Measurements from ENCODE around the gene SLC9A9.

Gene SLC9A9

DNA sequence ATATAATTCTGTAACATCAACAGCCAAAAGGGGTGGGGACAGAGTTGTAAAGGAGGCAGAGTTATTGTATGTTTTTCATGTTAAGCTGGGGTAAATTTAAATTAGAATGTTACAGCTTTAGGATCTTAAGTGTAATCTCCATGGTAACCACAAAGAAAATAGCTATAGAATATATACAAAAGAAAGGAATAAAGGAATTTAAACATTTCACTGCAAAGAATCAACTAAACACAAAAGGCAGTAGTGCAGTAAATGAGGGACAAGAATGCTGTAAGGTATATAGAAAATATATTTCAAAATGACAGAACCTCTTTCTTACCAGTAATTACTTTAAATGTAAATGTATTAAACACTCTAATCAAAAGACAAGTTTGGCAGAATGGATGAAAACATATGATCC lies 361.7 kb downstream of the SLC9A9 start:
- DNase-seq: no peak

DNA sequence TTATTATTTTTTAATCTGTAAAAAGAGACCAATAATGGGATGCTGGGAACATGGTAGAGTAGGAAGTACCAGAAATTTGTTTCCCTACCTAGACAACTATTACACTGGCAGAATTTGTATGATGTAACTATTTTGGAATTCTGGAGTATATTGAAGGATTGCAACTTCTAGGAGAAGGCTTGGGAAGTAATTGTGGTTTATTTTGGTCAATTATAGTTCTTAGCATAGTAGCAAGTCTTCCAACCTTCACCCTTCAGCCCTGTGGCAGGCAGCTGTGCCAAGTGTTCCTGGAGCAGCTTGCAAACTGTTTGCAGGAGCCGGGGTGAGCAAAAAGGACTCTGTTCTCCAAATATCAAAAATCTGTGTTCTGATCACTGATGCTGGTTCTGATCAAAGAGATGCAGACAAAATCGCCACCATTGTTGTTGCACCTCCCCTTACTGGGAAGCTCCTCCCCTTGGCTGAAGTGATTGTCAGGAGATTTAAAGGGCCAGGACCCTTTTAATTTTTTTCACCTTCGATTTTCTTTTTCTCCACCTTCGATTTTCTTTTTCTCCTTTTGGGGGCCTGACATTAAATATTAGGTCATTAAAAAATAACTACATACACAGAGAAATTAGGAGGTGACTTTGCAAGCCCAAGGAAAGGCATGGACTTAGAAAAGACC lies 363.3 kb downstream of the SLC9A9 start:
- no peak for DNase-seq

DNA sequence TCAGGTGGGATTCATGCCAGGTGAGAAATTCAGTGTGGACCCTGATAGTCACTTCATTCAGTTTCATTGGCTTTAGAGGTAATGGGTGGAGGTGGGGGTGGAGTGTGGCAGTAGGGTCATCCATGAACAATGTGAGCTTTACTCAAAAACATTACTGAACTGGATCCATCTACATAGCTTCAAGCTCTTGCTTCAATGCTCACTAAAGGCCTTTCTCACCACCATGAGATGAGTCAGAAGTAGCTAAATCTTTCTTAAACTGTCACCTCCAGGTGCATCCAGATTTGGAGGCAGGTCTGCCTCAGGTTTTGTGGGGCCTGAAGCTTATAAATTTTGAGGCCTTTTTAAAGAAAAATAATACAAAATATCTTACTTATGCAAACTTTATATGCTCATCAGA lies 365.1 kb downstream of the SLC9A9 start:
- no peak for DNase-seq

DNA sequence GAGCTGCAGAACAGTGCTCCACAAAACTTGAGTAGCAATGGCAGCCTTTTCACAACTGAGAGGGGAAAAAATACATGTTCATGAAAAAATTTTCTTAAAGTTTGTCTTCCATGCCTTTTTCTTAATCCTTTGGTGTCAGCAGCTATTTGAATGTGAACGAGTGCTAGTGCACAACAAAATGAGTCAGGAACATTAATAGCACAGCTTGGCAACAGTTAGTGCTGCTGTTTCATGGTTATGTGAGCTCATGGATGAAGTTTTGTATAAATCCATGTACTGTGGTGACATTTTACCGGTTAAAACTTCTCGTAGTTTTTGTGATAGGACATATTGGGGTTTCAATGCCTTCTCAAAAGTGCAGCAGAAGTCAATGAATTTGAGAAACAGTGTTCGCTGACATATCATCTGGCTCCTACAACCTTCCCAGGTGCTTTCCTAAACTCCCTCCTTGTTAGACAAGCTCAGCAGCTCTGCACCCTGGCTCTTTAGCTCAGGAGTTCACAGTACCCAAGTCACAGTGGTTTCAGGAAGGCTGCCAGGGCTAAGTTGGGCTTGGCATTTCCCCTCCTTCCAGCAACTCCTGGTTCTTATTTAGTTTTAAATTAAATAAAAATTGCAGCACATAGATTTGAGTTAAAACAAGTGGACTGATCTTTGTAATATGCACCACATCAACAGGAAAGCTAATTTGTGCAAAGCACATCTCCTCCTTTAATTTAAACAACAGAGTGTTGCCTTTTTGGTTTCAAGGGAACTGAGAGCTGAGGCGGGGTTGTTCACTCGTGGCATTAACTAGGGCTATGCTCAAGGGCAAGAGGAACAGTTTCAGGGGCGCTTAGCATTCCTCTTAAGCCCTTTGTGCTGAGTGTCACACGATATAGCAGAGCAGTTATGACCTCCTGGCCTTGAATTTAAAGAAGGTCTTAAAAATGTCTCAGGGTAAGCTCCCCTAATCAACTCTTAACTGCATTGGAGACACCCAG lies 365.9 kb downstream of the SLC9A9 start:
- no peak for DNase-seq

DNA sequence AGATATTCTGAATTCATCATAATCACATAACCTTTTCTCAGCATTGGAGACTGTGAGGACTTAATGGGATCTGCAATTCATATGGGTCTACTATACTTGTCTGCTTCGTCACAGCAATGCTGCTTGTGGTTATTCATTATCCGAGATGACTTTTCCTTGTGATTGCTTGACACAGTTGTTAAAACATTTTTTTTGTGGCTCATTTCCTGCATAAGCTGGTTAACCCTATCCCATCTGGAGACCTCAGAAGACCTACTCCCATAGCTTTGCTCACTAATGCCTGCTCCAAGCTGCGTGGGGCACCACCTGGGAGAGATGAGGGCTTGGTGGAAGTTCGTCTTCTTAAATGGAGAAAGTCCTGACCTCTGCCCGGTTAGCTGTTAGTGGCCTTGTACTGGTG lies 367.9 kb downstream of the SLC9A9 start:
- no peak for DNase-seq

DNA sequence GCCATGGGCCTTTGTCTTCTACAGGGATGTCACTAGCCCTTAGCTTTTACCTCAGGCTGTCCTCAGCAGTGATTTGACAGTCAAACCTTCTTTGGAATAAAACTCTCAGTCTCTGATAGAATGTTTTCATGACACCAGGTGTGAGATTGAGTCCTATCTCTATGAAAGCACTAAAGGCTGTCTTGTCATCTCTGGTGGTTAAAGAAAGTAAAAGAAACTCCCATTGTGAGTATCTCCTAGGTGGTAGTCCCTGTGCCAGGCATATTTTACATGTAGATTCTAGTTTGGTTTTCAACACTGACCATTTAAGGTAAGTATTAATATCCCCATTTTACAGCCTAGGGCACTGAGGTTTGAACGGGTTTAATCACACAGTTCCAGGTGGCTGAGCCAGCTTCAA lies 368.5 kb downstream of the SLC9A9 start:
- DNase-seq: no peak

DNA sequence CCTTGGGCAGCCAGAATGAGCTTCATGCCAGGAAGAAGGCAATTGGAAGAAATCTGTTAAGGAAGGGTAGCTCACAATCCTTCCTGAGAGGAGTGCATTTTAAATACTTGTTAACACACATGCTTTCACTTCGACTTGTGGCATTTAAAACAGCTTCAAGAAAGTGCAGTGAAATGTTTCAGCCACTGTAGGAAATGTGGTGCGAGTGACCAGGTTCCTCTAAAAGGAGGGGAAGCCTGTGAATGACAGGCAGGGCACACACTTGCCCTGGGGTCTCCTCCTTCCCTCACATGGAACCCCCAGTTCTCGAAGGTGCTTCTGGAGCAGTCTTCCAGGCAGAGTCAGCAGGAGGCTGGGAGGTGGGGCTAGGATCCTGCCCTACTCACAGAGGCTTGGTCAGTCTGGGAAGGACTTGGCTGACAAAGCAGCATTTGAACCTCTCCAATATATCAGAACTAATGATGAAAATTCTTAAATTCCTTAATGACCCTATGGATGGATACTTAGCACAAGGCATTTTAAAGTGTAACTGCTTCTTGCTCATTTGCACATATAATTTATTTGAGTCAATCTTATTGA lies 370.1 kb downstream of the SLC9A9 start:
- no peak for DNase-seq

DNA sequence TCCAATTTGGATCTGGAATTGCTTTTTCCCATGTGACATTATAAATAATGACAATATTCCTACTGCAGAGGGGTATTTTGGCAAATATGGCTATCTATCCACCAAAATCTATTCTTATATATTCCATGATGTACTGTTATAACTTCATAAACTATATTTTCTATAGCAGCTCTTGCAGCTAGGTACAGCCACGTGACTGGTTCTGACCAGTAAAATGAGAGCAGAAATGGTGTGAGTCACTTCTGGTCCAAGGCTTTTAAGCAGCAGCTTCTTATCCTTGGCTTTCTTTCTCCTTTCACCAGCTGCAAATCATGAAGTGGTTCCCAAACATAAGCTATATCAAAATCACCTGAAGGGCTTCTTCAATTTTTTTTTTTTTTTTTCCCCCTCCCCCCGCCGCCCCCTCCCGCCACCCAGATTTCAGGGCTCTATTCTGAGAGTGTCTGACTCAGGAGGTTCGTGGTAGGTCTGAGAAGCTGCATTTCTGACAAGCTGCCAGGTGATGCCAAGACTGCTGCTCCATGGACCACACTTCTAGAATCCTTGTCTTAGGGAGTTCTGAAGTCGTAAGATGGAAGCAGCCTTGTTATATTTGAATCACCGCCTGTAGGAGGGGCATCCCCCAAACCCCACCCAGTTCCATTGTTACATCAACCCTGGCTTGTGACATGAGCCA lies 371.2 kb downstream of the SLC9A9 start:
- DNase-seq: no peak

DNA sequence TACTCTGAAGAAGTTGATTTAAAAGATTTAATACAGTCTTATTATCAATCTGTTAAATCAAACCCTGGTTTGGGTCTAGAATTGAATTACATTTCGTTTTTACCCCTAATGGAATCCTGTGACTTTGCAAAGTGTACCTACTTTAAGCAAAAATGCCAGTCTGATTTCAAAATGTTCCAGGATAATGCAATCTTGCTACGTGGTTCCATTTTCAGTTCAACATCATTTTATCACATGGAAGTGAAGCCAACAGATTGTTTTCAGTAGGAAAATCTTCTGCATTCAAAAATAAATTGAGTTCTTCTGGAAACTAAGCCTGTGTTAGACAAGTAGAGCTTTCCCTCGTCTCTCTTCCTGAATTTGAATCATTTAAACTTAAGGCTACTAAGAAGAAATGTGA lies 372.3 kb downstream of the SLC9A9 start:
- no peak for DNase-seq

DNA sequence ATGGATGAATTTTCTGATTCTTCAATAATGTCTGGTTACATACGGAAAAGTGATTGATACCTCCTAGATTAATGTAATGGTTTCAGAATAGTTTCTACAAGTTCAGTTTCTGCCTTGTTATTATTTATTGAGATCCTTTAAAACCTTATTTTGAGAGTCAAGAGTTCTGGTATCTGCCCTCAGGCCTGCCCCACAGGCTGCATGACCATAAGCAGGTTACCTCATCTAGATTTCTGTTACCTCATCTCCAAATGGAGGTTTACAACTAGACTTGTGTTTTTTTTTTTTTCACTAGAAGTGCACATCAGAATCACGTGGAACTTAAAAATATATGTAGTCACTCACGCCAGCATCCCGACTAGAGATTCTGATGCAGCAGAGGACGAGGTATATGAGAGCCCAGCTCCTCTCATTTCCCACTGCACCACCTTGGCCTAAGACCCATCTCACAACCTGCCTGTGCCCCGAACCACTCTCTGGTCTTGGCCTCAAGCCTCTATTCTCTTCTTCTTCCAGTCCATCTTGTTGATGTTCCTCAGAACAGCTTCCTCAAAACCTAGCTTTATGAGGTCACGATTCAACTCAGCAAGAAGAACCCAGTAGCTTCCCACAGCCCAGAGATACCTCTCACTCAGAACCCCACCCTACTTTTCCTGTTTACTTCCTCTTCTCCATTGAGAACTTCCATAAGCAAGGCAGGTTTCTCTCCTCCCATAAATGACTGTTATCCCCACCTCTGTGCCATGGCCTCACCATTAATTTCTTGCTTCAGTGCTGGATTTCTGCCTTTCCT lies 375.3 kb downstream of the SLC9A9 start:
- no peak for DNase-seq

DNA sequence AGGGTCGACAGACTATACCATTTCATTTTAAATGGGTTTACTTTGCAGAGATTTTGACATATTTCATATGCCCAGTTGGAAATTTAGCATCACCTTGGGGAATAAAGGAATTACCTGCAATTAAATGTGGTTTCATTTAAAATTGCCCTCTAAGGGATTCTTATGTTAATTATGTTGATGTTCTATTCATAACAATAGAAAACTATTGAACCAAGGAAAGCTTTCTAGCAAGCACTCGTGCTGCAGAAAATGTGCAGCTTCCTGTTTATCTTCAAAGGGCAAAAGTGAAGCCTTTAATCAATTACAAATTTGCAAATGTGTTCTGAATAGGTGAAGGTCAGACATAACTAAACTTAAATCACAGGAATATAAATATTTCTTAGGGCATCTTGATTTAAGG lies 376.6 kb downstream of the SLC9A9 start:
- DNase-seq: no peak

DNA sequence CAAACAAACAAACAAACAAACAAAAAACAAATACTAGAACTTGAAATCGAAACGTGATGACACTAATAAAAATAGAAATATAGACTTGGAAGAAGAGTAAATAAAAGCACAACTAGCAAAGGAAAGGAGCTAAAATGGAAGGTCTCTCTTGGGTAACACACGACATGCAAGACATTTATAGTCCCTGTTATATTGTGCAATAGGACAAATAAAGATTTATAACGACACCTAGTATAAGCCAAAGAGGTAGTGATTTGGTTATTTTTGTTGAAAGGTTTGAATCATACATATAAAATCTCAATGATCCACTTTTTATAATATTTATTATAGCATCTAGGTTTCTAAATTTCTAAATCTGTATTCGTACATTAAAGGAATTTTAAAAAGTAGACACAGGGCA lies 379.1 kb downstream of the SLC9A9 start:
- no peak for DNase-seq

DNA sequence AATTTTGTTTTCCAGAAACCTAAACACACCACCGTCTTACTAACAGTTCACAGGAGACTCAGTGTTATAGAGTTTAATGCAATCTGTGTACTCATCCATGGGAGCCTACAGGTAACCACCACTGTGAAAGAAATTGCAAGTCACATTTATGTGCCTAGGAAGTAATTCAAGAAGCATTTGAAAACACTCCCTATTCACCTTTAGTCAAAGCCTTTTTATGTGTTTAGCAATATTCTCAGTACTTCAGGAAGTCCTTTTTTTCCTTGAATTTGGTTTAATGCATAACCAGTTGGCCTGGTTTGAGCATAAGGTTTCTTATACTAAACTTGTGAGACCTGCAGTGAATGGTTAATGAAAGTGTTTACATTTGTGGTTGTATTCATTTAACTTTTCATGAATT lies 382.6 kb downstream of the SLC9A9 start:
- DNase-seq: no peak

DNA sequence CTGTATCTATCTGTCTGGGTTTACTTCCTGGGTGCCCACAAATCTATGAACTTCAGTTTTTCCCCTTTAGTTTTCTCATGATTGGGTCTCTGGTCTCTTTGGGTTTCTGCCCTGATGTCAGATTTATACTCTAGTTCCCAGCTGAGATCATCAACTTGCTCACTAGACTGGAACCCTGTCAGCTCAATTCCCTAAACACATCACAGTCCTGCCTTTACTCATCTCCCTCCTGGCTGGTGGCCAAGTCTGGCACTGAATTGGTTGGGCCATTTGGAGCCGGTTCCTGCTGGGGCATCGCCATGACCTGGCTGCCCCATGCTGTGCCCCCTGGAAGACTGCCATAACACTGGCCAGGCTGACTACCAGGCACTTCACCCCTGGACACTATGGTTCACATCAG lies 383.4 kb downstream of the SLC9A9 start:
- DNase-seq: no peak

DNA sequence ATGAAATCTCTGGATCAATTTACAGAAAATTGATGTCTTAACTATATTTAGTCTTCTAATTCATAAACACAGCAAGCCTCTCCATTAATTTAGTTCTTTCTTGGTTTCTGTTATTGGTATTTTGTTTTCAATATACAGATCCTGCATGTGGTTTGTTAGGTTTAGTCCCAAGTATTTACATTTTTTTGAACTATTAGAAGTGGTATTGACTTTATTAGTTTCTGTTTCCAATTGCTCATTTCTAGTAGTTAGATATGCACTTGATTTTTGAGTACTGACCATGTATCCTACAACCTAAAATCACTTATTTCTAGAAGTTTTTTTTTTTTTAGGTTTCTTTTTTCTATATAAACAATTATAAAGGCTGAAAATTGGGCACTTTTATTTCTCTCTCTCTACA lies 392.8 kb downstream of the SLC9A9 start:
- no peak for DNase-seq

DNA sequence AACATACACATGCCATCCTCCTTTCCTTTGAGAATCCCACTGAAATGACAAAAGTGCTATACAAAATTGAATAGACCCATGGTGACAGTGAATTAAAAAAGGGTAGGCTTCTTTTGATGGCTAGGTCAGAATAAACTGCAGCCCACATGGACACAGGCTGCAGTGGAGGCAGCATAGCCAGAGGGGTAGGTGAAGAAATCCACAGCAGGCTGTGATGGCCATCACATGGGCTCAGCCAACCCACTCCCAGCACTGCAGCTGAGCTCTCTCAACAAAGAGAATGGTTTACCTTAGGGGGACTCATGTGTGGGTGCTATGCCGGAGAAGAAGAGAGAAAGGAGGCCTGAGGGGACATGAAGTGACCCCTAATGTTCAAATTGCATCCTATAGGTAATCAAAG lies 397.6 kb downstream of the SLC9A9 start:
- DNase-seq: no peak

DNA sequence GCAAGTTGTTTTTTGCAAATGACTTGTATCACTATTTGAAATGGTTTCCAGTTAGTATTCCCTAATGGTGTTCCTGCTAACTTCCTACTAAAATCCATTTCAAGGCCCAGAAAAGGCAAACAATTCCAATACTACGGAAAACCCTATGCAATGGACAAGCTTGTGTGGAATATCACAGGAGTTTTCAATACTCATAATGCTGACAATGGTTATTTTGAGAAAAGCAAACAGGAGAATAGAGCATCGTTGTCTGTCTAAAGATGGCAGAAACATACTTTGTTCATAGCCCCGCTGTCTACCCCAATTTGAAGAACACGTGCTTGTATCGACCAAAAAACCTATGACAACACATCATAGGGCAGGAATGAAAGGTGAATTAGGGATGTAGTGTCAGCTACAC lies 400.8 kb downstream of the SLC9A9 start:
- DNase-seq: no peak

DNA sequence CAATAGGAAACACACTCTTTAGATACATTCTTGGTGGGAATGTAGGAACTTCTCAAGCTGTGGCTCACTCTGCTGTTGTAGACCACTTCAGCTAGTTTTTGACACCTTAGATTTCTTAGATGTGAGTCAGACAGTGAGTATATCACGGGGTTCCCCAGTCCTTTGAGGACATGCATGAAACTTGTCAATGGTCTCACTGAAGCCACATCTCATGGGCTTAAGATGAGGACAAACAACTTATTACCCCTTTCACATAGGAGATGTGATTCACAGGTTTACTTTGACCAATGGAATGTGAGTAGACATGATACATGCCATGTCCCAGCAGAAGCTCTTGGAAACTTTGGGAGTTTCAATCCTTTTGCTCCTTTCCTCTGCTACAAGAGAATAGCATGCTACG lies 403.1 kb downstream of the SLC9A9 start:
- no peak for DNase-seq

DNA sequence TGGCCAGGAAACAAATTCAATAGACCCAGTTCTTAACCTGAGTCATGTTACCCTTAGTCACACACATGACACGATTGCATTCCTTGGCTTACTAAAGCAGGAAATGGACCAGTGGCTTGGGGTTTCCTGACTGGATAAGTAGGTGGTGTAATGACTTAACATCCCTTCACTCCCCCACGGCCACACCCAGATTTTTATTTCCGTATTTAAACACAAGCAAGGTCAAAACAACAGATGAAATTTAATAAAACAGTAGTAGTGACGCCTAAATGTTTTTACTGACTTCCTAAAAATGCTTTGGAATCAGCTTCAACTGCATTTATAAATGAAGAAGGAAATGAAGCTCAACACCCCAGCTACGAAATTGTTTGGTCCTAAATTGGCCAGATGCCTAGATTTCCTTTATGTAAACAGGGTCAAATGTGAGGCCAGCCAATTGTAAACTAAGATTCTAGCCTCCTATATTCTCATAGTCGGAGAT lies 404.4 kb downstream of the SLC9A9 start:
- peak; percentile 54 for DNase-seq

DNA sequence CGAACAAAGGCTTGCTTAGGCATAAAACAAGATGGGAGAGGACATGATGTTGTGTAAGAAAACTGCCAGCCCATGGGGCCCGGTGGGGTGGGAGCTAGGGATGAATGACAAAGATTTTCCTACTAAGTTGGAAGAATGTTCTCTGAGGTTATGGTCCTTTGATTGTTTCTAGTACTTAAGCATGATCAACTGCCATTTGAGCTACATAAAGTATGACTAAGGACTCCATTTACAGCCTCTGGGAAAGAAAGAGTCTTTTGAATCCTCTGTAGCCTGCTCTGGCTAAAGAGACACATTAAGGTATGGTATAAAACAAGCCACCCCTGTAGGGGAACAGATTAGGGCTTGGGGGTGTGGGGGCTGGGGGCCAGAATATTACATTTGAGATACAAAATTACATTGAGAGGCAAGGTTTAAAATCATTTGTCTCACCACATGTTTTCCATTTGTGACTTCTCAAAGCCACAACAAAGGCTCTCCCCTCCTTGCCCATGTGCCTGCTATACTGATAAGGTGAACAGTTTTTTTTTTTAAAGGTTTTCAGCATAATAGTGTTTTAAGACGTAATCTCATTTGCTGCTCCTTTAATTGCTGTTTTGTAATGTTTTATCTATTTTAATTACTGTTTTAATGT lies 405.3 kb downstream of the SLC9A9 start:
- DNase-seq: no peak

DNA sequence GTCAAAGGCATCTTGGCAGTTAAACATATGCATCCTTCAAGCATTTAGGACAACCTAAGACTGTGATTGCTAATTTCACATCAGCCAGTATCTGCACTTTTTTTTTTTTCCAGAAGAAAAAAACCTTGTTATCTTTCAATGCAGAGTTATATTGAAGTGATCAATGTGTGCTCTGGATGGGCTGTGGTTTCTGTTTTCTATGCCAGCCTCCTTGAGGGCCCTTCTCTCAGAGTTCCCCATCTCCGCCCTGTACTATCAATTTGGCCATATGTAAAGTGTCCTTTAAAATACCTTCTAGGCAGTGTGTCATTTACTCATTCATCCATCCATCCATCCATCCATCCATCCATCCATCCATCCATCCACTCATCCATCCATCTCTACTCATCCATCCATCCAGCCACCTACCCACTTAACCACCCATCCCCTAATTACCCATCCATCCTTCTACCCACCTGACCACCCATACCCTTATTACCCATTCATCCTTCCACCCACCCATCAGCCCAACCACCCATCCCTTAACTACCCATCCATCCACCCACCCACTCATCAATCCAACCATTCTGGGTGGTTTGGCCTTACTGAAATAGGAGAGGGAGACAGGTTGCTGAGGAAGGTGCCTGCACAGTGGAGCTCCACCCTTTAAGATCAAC lies 406.6 kb downstream of the SLC9A9 start:
- no peak for DNase-seq
